WTC11 (cell line): ENCODE data around the gene EFNA5. TPM values are rescaled to one million over a fixed set of nuclear protein-coding genes. Genes with fewer than 3 reads are reported as not detected.

ENCODE experiments used
- ATAC-seq: fragments of 200-7000 bp; cut with Tn5 transposase; 2 replicates; pipeline ENCODE4 v1.10.0; 2021; ENCODE audit warnings: mild to moderate bottlenecking, moderate library complexity
- CTCF ChIA-PET: fragments of 300-600 bp; sonication (Branson Sonifier 250); formaldehyde crosslinking; loops from one replicate; lab custom pipeline; 2021; ENCODE audit warnings: antibody characterized with exemption; lab: Charles Lee
- POLR2A ChIA-PET: fragments of 350-600 bp; sonication (Branson Sonifier 250); formaldehyde crosslinking; loops from one replicate; lab custom pipeline; 2021; ENCODE audit warnings: antibody characterized with exemption; lab: Charles Lee
- DNase-seq: peaks from one replicate; pipeline ENCODE4 v3.0.0; 2021; ENCODE audit warnings: low spot score
- H3K27ac Mint-ChIP-seq: 2 replicates; pipeline ENCODE4 v1.8.0; 2021; ENCODE audit warnings: mixed read lengths
- H3K27me3 Mint-ChIP-seq: 2 replicates; pipeline ENCODE4 v1.8.0; 2021; ENCODE audit warnings: low read depth, mild to moderate bottlenecking, moderate library complexity, mixed read lengths
- H3K36me3 Mint-ChIP-seq: 2 replicates; pipeline ENCODE4 v1.8.0; 2021; ENCODE audit warnings: mixed read lengths
- H3K4me1 Mint-ChIP-seq: 2 replicates; pipeline ENCODE4 v1.8.0; 2022; ENCODE audit warnings: mixed read lengths
- H3K4me3 Mint-ChIP-seq: 2 replicates; pipeline ENCODE4 v1.8.0; 2021; ENCODE audit warnings: mild to moderate bottlenecking, moderate library complexity, mixed read lengths
- H3K9me3 Mint-ChIP-seq: 2 replicates; pipeline ENCODE4 v1.8.0; 2021; ENCODE audit warnings: mixed read lengths
- AFF4 ChIP-seq: sonication (generic); formaldehyde crosslinking; IDR thresholded peaks from 2 replicates; pipeline ENCODE4 v1.8.1; 2023; ENCODE audit warnings: mild to moderate bottlenecking, missing genetic modification reagents, borderline replicate concordance
- AR ChIP-seq: fragments of 250-450 bp; sonication (Bioruptor Pico); IDR thresholded peaks from 2 replicates; pipeline ENCODE4 v1.9.0; 2021; ENCODE audit warnings: mild to moderate bottlenecking
- ATF1 ChIP-seq: sonication (generic); formaldehyde crosslinking; IDR thresholded peaks from 2 replicates; pipeline ENCODE4 v1.8.1; 2023; ENCODE audit warnings: mild to moderate bottlenecking, moderate library complexity, missing genetic modification reagents
- ESRRA ChIP-seq: sonication (generic); formaldehyde crosslinking; IDR thresholded peaks from 2 replicates; pipeline ENCODE4 v1.8.1; 2022; ENCODE audit warnings: mild to moderate bottlenecking, missing genetic modification reagents, borderline replicate concordance
- ETV6 ChIP-seq: sonication (generic); formaldehyde crosslinking; IDR thresholded peaks from 2 replicates; pipeline ENCODE4 v1.8.1; 2022; ENCODE audit warnings: mild to moderate bottlenecking, missing genetic modification reagents
- FOXP1 ChIP-seq: sonication (generic); formaldehyde crosslinking; IDR thresholded peaks from 2 replicates; pipeline ENCODE4 v1.8.0; 2022; ENCODE audit warnings: missing genetic modification reagents, mild to moderate bottlenecking, moderate library complexity, borderline replicate concordance
- GTF2I ChIP-seq: fragments of 250-450 bp; sonication (Bioruptor Pico); conservative IDR thresholded peaks from 2 replicates; pipeline ENCODE4 v1.4.0; 2021; ENCODE audit warnings: mild to moderate bottlenecking
- IRF2 ChIP-seq: sonication (generic); formaldehyde crosslinking; IDR thresholded peaks from 2 replicates; pipeline ENCODE4 v1.8.0; 2022; ENCODE audit warnings: low read depth, missing genetic modification reagents, borderline replicate concordance
- MLX ChIP-seq: sonication (generic); formaldehyde crosslinking; IDR thresholded peaks from 2 replicates; pipeline ENCODE4 v1.8.1; 2023; ENCODE audit warnings: mild to moderate bottlenecking, missing genetic modification reagents, moderate library complexity
- NFE2L1 ChIP-seq: sonication (generic); formaldehyde crosslinking; IDR thresholded peaks from 2 replicates; pipeline ENCODE4 v1.8.1; 2023; ENCODE audit warnings: missing genetic modification reagents
- NFYB ChIP-seq: sonication (generic); formaldehyde crosslinking; conservative IDR thresholded peaks from 2 replicates; pipeline ENCODE4 v1.8.0; 2022; ENCODE audit warnings: low read depth, missing genetic modification reagents
- NR3C1 ChIP-seq: sonication (generic); formaldehyde crosslinking; conservative IDR thresholded peaks from 2 replicates; pipeline ENCODE4 v1.8.1; 2023; ENCODE audit warnings: low read depth, mild to moderate bottlenecking, missing genetic modification reagents
- OVOL2 ChIP-seq: fragments of 250-450 bp; sonication (Bioruptor Pico); IDR thresholded peaks from 2 replicates; pipeline ENCODE4 v1.9.0; 2021; ENCODE audit warnings: mild to moderate bottlenecking, borderline replicate concordance
- ZMAT4 ChIP-seq: fragments of 250-450 bp; sonication (Bioruptor Pico); IDR thresholded peaks from 2 replicates; pipeline ENCODE4 v1.9.0; 2021; ENCODE audit warnings: mild to moderate bottlenecking
- ZNF396 ChIP-seq: fragments of 250-450 bp; sonication (Bioruptor Pico); IDR thresholded peaks from 2 replicates; pipeline ENCODE4 v1.8.0; 2021; ENCODE audit warnings: mild to moderate bottlenecking, moderate library complexity, borderline replicate concordance
- ZNF423 ChIP-seq: fragments of 250-450 bp; sonication (Bioruptor Pico); IDR thresholded peaks from 2 replicates; pipeline ENCODE4 v2.1.2; 2022; ENCODE audit warnings: mild to moderate bottlenecking, moderate library complexity
- total RNA-seq: library from RNA; stranded (reverse); gene quantifications from 3 replicates; pipeline ENCODE4 v1.2.3, GENCODE V29; 2021
- TF ChIP-seq, protein P1 (sequence below): sonication (generic); formaldehyde crosslinking; IDR thresholded peaks from 2 replicates; pipeline ENCODE4 v1.8.1; 2023; ENCODE audit warnings: mild to moderate bottlenecking, moderate library complexity, missing genetic modification reagents
- TF ChIP-seq, protein P2 (sequence below): sonication (generic); formaldehyde crosslinking; IDR thresholded peaks from 2 replicates; pipeline ENCODE4 v1.8.1; 2022; ENCODE audit warnings: mild to moderate bottlenecking, missing genetic modification reagents, moderate library complexity, borderline replicate concordance
- TF ChIP-seq, protein P3 (sequence below): sonication (generic); formaldehyde crosslinking; conservative IDR thresholded peaks from 2 replicates; pipeline ENCODE4 v1.8.1; 2022; ENCODE audit warnings: mild to moderate bottlenecking, missing genetic modification reagents
- TF ChIP-seq, protein P4 (sequence below): fragments of 200-600 bp; IDR thresholded peaks from 2 replicates; pipeline ENCODE4 v1.8.0; 2022; ENCODE audit warnings: antibody characterized with exemption

EFNA5 gene
- total RNA-seq, 1 experiment from 2014 or later: 17.4 TPM

DNA sequence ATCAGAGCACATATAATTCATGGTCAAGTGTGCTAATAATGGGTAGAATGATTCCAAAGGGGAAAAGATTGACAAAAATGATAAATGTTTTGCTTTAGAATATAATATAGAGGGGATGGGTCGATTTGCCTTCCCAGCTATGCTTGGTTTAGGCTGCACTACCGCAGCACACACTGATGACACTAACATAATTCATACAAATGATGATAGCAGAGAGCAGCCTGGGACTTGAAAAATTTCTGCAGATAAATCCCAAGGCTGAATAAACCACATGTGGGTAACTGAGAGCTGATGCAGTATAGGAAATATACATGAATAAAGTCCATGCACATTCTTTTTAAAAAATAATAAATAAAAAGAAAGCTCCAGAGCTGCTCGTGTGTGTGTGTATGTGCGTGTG, 54.5 kb downstream of the EFNA5 start:
- Mint-ChIP-seq H3K4me3 (no peak overlapping the region), H3K9me3 (no peaks in the 10 kb centered on the region), H3K36me3 (no peaks in the 10 kb centered on the region), H3K27ac (no peak overlapping the region), H3K27me3 (no peaks in the 10 kb centered on the region), H3K4me1 (peaks cover 41% of the 10 kb centered on the region)
- ATAC-seq (no peak), DNase-seq (no peak)
- TF ChIP-seq NFE2L1 (CRISPR knock-in tag) (no peak), NR3C1 (CRISPR knock-in tag) (no peak), ZNF423 (CRISPR knock-in tag) (no peak), GTF2I (CRISPR knock-in tag) (no peak), FOXP1 (no peak), ZNF396 (CRISPR knock-in tag) (no peak), IRF2 (CRISPR knock-in tag) (no peak)
- CTCF ChIA-PET: interaction anchor here (0.6 to 1.0 kb wide), 2 partner anchors 44 to 104 kb away, joined by 3 to 4 read pairs; no protein-coding TSS in a partner anchor
- POLR2A ChIA-PET: no interaction called here

- H3K4me1 Mint-ChIP-seq: peaks cover 45% of the 10 kb centered on the region
- H3K36me3 Mint-ChIP-seq: no peaks in the 10 kb centered on the region
- CTCF ChIA-PET: no interaction called here
- no peaks in the 10 kb centered on the region for H3K27me3 Mint-ChIP-seq
- POLR2A ChIA-PET: no interaction called here
- ATAC-seq (no peak), DNase-seq (no peak)
- no peak overlapping the region for H3K27ac Mint-ChIP-seq
- H3K4me3 Mint-ChIP-seq: no peak overlapping the region
- no peaks in the 10 kb centered on the region for H3K9me3 Mint-ChIP-seq
- TF ChIP-seq, protein P1, sequence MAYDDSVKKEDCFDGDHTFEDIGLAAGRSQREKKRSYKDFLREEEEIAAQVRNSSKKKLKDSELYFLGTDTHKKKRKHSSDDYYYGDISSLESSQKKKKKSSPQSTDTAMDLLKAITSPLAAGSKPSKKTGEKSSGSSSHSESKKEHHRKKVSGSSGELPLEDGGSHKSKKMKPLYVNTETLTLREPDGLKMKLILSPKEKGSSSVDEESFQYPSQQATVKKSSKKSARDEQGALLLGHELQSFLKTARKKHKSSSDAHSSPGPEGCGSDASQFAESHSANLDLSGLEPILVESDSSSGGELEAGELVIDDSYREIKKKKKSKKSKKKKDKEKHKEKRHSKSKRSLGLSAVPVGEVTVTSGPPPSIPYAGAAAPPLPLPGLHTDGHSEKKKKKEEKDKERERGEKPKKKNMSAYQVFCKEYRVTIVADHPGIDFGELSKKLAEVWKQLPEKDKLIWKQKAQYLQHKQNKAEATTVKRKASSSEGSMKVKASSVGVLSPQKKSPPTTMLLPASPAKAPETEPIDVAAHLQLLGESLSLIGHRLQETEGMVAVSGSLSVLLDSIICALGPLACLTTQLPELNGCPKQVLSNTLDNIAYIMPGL (CRISPR knock-in tag): no peak
- no peak for TF ChIP-seq ZMAT4
- no peak for TF ChIP-seq MLX (CRISPR knock-in tag)
- TF ChIP-seq ESRRA: no peak
- no peak for TF ChIP-seq NFYB
- no peak for TF ChIP-seq NFE2L1 (CRISPR knock-in tag)
- no peak for TF ChIP-seq OVOL2 (CRISPR knock-in tag)
- TF ChIP-seq AR (CRISPR knock-in tag): no peak
- TF ChIP-seq AFF4 (CRISPR knock-in tag): no peak
- TF ChIP-seq, protein P2, sequence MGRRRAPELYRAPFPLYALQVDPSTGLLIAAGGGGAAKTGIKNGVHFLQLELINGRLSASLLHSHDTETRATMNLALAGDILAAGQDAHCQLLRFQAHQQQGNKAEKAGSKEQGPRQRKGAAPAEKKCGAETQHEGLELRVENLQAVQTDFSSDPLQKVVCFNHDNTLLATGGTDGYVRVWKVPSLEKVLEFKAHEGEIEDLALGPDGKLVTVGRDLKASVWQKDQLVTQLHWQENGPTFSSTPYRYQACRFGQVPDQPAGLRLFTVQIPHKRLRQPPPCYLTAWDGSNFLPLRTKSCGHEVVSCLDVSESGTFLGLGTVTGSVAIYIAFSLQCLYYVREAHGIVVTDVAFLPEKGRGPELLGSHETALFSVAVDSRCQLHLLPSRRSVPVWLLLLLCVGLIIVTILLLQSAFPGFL (CRISPR knock-in tag): no peak
- TF ChIP-seq, protein P3, sequence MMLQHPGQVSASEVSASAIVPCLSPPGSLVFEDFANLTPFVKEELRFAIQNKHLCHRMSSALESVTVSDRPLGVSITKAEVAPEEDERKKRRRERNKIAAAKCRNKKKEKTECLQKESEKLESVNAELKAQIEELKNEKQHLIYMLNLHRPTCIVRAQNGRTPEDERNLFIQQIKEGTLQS (CRISPR knock-in tag): no peak
- TF ChIP-seq ATF1 (CRISPR knock-in tag): no peak
- TF ChIP-seq, protein P4, sequence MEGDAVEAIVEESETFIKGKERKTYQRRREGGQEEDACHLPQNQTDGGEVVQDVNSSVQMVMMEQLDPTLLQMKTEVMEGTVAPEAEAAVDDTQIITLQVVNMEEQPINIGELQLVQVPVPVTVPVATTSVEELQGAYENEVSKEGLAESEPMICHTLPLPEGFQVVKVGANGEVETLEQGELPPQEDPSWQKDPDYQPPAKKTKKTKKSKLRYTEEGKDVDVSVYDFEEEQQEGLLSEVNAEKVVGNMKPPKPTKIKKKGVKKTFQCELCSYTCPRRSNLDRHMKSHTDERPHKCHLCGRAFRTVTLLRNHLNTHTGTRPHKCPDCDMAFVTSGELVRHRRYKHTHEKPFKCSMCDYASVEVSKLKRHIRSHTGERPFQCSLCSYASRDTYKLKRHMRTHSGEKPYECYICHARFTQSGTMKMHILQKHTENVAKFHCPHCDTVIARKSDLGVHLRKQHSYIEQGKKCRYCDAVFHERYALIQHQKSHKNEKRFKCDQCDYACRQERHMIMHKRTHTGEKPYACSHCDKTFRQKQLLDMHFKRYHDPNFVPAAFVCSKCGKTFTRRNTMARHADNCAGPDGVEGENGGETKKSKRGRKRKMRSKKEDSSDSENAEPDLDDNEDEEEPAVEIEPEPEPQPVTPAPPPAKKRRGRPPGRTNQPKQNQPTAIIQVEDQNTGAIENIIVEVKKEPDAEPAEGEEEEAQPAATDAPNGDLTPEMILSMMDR: no peak
- TF ChIP-seq ETV6 (CRISPR knock-in tag): no peak
Measured at GRCh38 chr5:107615299-107615817, 55.4 kb downstream of the EFNA5 start.
